ENCODE results near the gene RBM28.

DNA sequence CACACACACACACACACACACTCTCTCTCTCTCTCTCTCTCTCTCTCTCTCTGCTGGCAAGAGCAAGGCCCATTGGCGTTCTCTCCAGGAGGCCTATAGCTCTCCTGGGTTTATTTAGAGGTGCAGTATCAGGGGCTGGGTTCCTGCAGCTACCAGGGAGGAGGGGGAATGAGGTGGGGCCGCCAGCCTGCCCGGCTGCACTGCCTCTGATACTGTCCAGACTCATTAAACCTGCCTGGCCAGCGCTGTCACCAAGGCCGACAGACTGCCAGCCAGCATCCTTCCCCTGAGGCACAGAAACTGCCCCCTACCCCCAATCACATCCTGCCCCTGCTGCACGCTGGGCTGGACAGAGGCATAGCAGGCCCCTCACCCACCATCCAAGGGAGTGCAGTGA, 13.5 kb upstream of the RBM28 start:
- TF ChIP-seq, protein P1, sequence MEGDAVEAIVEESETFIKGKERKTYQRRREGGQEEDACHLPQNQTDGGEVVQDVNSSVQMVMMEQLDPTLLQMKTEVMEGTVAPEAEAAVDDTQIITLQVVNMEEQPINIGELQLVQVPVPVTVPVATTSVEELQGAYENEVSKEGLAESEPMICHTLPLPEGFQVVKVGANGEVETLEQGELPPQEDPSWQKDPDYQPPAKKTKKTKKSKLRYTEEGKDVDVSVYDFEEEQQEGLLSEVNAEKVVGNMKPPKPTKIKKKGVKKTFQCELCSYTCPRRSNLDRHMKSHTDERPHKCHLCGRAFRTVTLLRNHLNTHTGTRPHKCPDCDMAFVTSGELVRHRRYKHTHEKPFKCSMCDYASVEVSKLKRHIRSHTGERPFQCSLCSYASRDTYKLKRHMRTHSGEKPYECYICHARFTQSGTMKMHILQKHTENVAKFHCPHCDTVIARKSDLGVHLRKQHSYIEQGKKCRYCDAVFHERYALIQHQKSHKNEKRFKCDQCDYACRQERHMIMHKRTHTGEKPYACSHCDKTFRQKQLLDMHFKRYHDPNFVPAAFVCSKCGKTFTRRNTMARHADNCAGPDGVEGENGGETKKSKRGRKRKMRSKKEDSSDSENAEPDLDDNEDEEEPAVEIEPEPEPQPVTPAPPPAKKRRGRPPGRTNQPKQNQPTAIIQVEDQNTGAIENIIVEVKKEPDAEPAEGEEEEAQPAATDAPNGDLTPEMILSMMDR (IDR thresholded peaks at IDR 0.05), result no peak
- TF ChIP-seq POLR2A (IDR thresholded peaks at IDR 0.05), result no peak
